GM18526 (cell line): Measurements from ENCODE around the gene SLC4A8.

Experiments used
- POLR2A ChIP-seq: IDR thresholded peaks from 3 replicates; pipeline ENCODE4 v1.6.1; 2011; ENCODE audit not compliant: insufficient read length; ENCODE audit errors: extremely low read depth

Gene SLC4A8

DNA sequence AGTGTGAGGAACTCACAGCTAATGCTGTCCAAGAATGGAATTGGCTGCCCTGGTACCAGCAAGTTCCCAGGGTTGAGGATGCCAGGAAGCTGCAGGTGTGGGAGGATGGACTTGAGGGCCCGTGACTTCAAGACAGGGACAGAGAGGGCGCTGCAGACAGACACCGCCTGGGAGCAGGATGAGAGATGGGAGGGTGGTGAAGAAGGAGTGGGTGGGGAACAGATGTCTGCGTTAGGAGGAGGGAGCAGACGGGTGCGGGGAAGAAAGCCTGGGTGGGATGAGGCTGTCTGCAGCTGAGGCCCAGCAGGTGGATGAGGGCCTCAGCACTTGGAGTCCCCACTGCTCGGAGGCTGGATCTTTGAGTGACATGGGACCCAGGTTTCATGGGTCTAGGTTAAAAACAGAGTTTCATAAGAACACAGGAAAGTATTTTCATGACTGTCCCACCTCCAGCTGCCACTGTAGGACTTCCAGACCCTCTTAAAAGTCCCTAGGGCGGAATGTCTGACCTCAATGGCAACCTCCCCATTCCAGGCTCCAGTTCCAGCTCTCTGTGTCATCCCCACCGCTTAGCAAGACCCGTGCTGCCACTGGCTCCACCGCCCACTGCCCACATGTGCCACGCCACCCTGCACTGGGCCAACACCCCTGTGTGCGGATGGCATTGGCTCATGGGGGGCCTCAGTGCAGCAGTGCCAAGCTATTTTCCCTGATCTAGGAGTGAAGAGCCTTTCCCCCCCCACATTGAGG is 96.1 kb downstream of the SLC4A8 start:
- TF ChIP-seq POLR2A: no peak

DNA sequence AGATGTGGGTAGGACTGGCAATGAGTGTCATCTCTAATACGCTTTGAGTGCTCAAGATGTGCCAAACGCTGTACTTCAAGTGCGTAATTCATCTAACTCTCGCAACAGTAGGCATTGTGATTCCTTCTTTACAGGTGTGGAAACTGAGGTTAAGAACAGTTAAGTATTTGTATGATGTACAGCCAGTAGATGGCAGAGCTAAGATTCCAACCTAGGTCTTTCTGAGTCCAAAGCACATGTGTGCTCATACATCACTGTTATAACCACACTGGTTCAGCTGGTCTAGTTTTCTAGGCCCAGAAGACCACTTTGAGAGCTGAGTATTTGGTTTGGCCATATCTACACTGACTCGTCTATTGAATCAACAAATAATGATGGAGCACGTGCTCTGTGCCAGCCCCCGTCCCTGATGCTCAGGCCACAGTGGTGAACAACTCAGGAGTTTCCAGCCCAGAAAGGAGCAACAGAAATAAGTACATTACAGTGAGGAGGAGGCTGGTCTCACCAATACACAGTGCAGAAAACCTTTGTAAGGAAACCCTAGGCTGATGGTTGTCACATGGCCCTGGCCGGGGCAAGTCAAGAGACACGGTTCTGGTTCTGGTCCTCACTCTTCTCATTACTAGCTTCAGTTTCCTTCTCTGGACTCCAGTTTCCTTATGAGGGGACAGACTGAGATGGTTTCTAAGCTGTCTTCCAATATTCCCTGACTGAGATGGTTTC is 97.1 kb downstream of the SLC4A8 start:
- no peak for TF ChIP-seq POLR2A

DNA sequence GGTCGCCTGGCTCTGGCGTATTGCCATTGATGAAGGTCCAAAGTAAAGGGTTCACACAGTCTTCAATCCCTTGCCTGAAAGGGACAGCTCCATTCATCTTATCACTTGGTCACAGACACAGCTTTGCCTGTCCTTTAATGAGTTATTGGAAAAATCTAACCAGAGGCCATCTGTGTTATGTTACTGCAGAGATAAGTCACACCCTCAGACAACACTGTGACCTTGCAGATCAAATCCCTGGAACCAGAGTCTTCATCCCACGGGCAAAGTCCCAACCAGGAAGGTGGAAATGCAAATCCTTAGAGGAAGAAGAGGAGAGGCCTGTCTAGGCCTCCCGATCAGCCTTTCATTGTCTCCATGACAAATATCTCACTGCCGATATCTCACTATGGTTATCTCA is 98.1 kb downstream of the SLC4A8 start:
- TF ChIP-seq POLR2A: no peak

- no peak for TF ChIP-seq POLR2A
Measured at GRCh38 chr12:51524386-51524901, 99.8 kb downstream of the SLC4A8 start.

- no peak for TF ChIP-seq POLR2A
Measured at GRCh38 chr12:51525518-51525917, 100.9 kb downstream of the SLC4A8 start.

DNA sequence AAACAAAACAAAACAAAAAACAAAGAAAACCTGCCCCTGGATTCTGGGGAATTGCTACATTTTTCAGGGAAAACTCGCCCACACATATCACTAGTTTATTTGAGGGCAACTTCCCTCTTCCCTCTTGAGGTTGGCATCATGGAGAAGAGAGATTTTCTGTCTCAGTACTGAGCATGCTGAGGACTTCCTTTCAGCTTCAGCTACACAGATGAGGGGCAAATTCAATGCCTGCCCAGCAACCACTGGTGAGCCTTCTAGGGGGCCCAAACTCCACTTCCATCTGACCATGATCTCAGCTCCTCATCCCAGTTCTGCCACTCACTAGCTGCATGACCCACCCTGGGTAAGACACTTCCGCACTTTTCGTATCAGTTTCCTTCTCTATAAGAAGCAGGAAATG is 103.3 kb downstream of the SLC4A8 start:
- no peak for TF ChIP-seq POLR2A

GRCh38 chr12:51528852-51529650 is 104.4 kb downstream of the SLC4A8 start:
- TF ChIP-seq POLR2A: no peak

DNA sequence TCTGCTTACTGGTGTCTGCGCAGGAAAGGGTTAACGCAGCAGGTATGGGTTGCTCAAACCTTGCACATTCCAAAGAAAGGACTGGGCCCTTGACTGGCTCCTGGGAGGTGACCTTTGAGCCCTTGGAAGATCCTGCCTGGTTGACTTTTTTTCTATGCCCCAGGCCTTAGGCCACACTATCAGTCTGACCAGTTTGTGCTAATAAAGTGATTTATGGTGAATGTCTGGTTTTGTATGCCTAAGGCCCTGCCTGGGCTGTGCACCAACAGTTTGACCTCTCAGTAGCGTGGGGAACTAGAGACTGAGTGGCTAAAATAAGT is 105.0 kb downstream of the SLC4A8 start:
- TF ChIP-seq POLR2A: no peak

GRCh38 chr12:51530208-51530607 is 105.6 kb downstream of the SLC4A8 start:
- TF ChIP-seq POLR2A: no peak

GRCh38 chr12:51531284-51531977 is 106.8 kb downstream of the SLC4A8 start:
- no peak for TF ChIP-seq POLR2A

DNA sequence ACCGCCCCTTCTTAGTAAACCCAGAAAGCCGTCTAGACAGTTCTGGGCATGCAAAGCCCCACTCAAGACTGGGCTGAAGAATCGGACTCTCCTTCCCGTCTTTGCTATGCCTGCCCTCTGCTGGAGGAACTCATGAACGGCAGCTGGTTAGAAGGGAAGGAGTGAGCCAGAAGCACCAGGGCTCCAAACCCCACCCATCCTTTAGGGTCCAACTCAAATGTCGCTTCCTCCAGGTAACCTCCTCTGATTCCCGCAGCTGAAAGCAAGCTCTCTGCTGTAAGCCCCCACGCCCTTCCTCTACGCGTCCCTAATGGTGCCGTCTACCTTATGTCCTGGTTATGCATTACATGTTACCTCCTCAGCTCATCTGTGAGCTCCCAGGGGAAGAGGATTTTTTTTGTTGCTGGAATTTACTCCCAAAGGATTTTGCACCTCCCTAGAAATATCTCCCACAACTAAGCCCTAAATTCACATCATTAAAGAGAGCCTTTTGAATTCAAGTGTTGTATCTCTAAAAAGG is 107.4 kb downstream of the SLC4A8 start:
- TF ChIP-seq POLR2A: no peak

GRCh38 chr12:51533799-51534198 is 109.2 kb downstream of the SLC4A8 start:
- TF ChIP-seq POLR2A: no peak

GRCh38 chr12:51534216-51535074 is 109.8 kb downstream of the SLC4A8 start:
- no peak for TF ChIP-seq POLR2A

DNA sequence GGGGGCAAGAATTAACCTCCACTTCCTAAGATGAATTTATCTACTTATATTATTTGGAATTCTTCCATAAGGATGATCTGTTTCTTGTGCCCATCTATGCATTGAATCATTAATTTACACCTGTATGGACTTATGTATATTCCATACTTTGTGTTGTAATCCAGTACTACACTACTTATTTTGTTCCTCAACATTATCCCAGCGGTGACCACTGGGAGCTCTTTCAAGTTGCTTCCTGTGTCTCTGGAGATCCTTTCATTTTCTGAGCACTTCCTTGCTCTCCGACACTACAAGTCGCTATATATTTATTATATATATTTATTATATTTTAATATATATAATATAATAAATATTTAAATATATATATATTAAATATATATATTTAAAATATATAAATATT is 111.5 kb downstream of the SLC4A8 start:
- no peak for TF ChIP-seq POLR2A
